H1 (cell line): ENCODE results near the gene EGLN2.

Experiments used
- CTCF ChIP-seq, 3 experiments: IDR thresholded peaks; 1 replicate in 2 of 3; 2 replicates in 1 of 3; pipeline versions ENCODE4 v1.5.1 to v1.6.1; 2011; ENCODE audit warnings: low read length in 3 of 3, mild to moderate bottlenecking in 3 of 3, inconsistent platforms in 2 of 3, low read depth in 1 of 3, moderate library complexity in 1 of 3; ENCODE audit not compliant: insufficient read depth in 1 of 3; ENCODE audit errors: control extremely low read depth in 1 of 3
- EP300 ChIP-seq, 2 experiments: IDR thresholded peaks; 1 replicate in 1 of 2; 2 replicates in 1 of 2; pipeline ENCODE4 v1.6.1; 2011 to 2012; ENCODE audit warnings: low read depth in 2 of 2, low read length in 2 of 2, mild to moderate bottlenecking in 2 of 2, borderline replicate concordance in 1 of 2, inconsistent platforms in 1 of 2, moderate library complexity in 1 of 2
- JUND ChIP-seq: IDR thresholded peaks from 2 replicates; pipeline ENCODE4 v1.6.1; 2011; ENCODE audit warnings: mild to moderate bottlenecking, improper control_type of control experiment, low read length
- POLR2A ChIP-seq, 2 experiments: IDR thresholded peaks; 1 replicate in 1 of 2; 2 replicates in 1 of 2; pipeline ENCODE4 v1.6.1; 2011; ENCODE audit warnings: low read depth in 2 of 2, low read length in 2 of 2, mild to moderate bottlenecking in 2 of 2; ENCODE audit errors: control extremely low read depth in 1 of 2
- TF ChIP-seq, protein P1 (sequence below): IDR thresholded peaks from 2 replicates; pipeline ENCODE4 v1.6.1; 2011; ENCODE audit warnings: low read length, improper control_type of control experiment

GRCh38 chr19:40813182-40813581, 14.2 kb downstream of the EGLN2 start:
- TF ChIP-seq, protein P1, sequence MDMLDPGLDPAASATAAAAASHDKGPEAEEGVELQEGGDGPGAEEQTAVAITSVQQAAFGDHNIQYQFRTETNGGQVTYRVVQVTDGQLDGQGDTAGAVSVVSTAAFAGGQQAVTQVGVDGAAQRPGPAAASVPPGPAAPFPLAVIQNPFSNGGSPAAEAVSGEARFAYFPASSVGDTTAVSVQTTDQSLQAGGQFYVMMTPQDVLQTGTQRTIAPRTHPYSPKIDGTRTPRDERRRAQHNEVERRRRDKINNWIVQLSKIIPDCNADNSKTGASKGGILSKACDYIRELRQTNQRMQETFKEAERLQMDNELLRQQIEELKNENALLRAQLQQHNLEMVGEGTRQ, result no peak
- TF ChIP-seq CTCF (IDR thresholded peaks at IDR 0.05; ENCODE audit: control extremely low read depth in 1 of 3, insufficient read depth in 1 of 3, low read depth in 1 of 3, low read length in 3 of 3) (no peak), POLR2A (IDR thresholded peaks at IDR 0.05; ENCODE audit: control extremely low read depth in 1 of 2, low read depth in 2 of 2, low read length in 2 of 2) (no peak), EP300 (IDR thresholded peaks at IDR 0.05; ENCODE audit: borderline replicate concordance in 1 of 2, low read depth in 2 of 2, low read length in 2 of 2) (no peak), JUND (no peak)
